Uterus (tissue), 4 donors: ENCODE results near the gene UMPS. TPM values are rescaled to one million over a fixed set of nuclear protein-coding genes. Genes with fewer than 3 reads are reported as not detected.
"Not testable (repeated sequence)": the region's sequence is repeated elsewhere in the genome, so short reads cannot be mapped to it uniquely, and the experiment has no call there.

Experiments used
- DNase-seq, 2 donors: peaks; one replicate each; pipeline ENCODE4 v3.0.0-alpha.2; 2019 to 2020
- H3K27ac ChIP-seq, 2 donors: fragments of 200-600 bp; sonication (generic); 1 replicate in 1 of 2; 2 replicates in 1 of 2; pipeline ENCODE4 v1.5.1; 2016 to 2018
- H3K27me3 ChIP-seq, 2 donors: fragments of 200-600 bp; sonication (generic); one replicate each; pipeline ENCODE4 v1.5.1; 2018 to 2019; ENCODE audit warnings: control low read depth in 1 of 2
- H3K36me3 ChIP-seq, 2 donors: fragments of 200-600 bp; sonication (generic); one replicate each; pipeline ENCODE4 v1.5.1; 2019; ENCODE audit warnings: control low read depth in 1 of 2
- H3K4me1 ChIP-seq, 2 donors: fragments of 200-600 bp; sonication (generic); one replicate each; pipeline ENCODE4 v1.5.1; 2018 to 2019; ENCODE audit warnings: control low read depth in 1 of 2
- H3K4me3 ChIP-seq, 2 donors: fragments of 200-600 bp; sonication (generic); 1 replicate in 1 of 2; 2 replicates in 1 of 2; pipeline ENCODE4 v1.5.1; 2018 to 2019; ENCODE audit warnings: mild to moderate bottlenecking in 1 of 2
- H3K9me3 ChIP-seq, 2 donors: fragments of 200-600 bp; sonication (generic); one replicate each; pipeline ENCODE4 v1.5.1; 2019; ENCODE audit warnings: control low read depth in 1 of 2
- CTCF ChIP-seq, 4 experiments: fragments of 200-600 bp in 2 of 4; fragments of 450-650 bp in 2 of 4; sonication (generic) in 2 of 4; IDR thresholded peaks; one replicate each; pipeline ENCODE4 v1.5.1; 2016 to 2019; ENCODE audit warnings: antibody characterized with exemption in 4 of 4, mild to moderate bottlenecking in 2 of 4, moderate library complexity in 1 of 4
- POLR2A ChIP-seq, 2 donors: fragments of 450-650 bp; IDR thresholded peaks; one replicate each; pipeline ENCODE4 v1.6.1; 2016; ENCODE audit warnings: antibody characterized with exemption in 2 of 2, mild to moderate bottlenecking in 1 of 2, moderate library complexity in 1 of 2
- intact Hi-C: fragments of 100-400 bp; cut with DNase I; formaldehyde crosslinking; loops from one replicate; pipeline ENCODE4 v1.15.1; 2023; ENCODE audit warnings: low total_unique reads
- total RNA-seq, 4 donors: library from RNA; depleted of rRNA in 3 of 4; stranded (reverse); fragments of >200 nt in 3 of 4; gene quantifications; one replicate each; pipeline versions ENCODE4 v1.1.0 to v1.2.4, GENCODE V29; 2014 to 2023
- donor health status: DM: yes; HTN: yes; CAD: no.

Gene UMPS
- total RNA-seq, 4 donors from 2014 or later = 5.4 to 54.8 (median 19.9) TPM

DNA sequence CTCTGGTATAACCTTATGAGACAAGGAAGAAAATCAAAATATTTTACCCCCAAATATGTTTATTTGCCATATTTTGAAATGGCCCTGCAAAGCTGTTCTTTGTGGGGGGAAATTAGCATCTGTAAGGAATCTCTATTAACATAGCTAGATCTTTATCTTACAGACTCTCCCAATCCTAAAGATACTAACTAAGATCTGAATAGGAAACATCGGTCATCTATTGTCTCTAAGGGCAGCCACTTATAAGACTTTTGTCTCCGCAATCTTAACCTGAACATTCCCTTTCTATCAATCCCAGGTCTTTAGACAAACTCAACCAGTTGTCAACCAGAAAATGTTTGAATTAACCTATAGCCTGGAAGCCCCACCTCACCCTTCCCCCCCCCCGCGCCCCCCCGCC, 21.2 kb downstream of the UMPS start:
- no peak overlapping the region for H3K4me3 ChIP-seq
- H3K4me1 ChIP-seq = no peaks in the 10 kb centered on the region
- H3K27me3 ChIP-seq = no peaks in the 10 kb centered on the region
- H3K27ac ChIP-seq = no peak overlapping the region
- no peaks in the 10 kb centered on the region for H3K9me3 ChIP-seq
- DNase-seq = no peak
- intact Hi-C loops = no loop called here
- no peaks in the 10 kb centered on the region for H3K36me3 ChIP-seq
- TF ChIP-seq CTCF (IDR thresholded peaks at IDR 0.05) (no peak), POLR2A (IDR thresholded peaks at IDR 0.05) (no peak)

- intact Hi-C loops = no loop called here
- no peaks in the 10 kb centered on the region for H3K4me1 ChIP-seq
- H3K9me3 ChIP-seq = no peaks in the 10 kb centered on the region
- H3K36me3 ChIP-seq = no peaks in the 10 kb centered on the region
- no peaks in the 10 kb centered on the region for H3K27me3 ChIP-seq
- TF ChIP-seq POLR2A (IDR thresholded peaks at IDR 0.05) = no peak
- TF ChIP-seq CTCF (IDR thresholded peaks at IDR 0.05) = no peak
- no peak overlapping the region for H3K27ac ChIP-seq
- no peak for DNase-seq
- H3K4me3 ChIP-seq = no peak overlapping the region
Observed at GRCh38 chr3:124752051-124752450, 21.8 kb downstream of the UMPS start.

DNA sequence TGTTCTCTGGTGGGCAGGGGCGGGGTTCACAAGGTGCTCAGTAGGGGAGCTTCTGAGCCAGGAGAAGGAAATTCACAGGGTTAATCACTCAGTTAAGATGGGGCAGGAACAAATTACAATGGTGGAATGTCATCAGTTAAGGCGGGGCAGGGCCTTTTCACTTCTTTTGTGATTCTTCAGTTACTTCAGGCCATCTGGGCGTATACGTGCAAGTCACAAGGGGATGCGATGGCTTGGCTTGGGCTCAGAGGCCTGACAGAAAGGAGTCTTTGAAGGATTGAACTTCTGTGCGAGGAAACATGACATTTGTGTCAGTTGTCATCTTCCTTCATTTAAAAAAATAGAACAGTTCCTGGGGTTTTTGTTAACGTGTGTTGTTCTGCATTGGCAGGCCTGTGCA, 27.7 kb downstream of the UMPS start:
- H3K36me3 ChIP-seq, intact Hi-C loops, H3K9me3 ChIP-seq, H3K4me3 ChIP-seq, DNase-seq, H3K4me1 ChIP-seq, H3K27me3 ChIP-seq, H3K27ac ChIP-seq: not testable (repeated sequence)

DNA sequence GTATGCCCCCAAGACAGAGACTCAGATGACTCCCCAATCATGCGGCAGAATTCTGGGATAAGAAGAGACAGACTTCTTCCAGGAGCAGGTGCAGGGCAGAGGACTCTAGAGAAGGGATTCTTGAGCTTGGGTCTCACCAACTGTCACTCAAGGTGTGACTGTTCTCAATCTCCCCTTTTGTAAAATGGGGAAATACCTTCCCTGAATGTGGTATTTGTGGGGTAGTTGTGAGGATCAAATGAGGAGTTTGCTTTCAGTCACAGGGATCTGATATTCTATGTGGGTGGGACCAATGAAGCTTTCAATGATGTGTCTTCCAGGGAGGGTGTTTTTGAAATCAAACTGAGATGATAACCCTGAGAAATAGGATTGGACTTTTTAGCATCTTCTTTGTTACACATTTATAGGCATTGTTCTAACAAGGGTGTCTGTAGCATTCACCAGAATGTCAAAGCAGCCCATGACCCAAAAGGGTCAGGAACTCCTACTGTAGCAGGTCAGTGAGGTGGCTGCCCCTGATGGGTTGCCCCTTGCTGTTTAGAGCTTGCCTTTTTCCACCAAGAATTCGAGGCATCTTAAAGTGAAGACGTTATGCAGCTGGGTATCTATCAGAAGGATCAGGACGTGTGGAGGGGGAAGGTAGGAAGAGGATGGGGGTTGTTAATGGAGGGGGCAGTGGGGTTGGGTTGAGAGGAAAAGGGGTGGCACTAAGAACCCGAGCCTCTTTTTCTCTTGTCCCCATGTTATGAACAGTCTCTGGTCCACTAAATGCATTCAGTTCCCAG, 28.8 kb downstream of the UMPS start:
- TF ChIP-seq POLR2A (IDR thresholded peaks at IDR 0.05) (no peak), CTCF (IDR thresholded peaks at IDR 0.05) (no peak)
- intact Hi-C loops = no loop called here
- DNase-seq = no peak
- Histone ChIP-seq H3K27me3 (no peaks in the 10 kb centered on the region), H3K4me3 (no peak overlapping the region), H3K4me1 (no peaks in the 10 kb centered on the region), H3K27ac (no peak overlapping the region), H3K9me3 (no peaks in the 10 kb centered on the region), H3K36me3 (no peaks in the 10 kb centered on the region)

GRCh38 chr3:124759666-124760401, 29.6 kb downstream of the UMPS start:
- Histone ChIP-seq H3K36me3 (no peaks in the 10 kb centered on the region), H3K27ac (no peak overlapping the region), H3K27me3 (no peaks in the 10 kb centered on the region), H3K9me3 (no peaks in the 10 kb centered on the region), H3K4me3 (no peak overlapping the region), H3K4me1 (no peaks in the 10 kb centered on the region)
- no peak for DNase-seq
- intact Hi-C loops = loop anchor here (5.0 kb wide), 1 partner anchor 142 kb away; no protein-coding TSS in a partner anchor
- TF ChIP-seq CTCF (IDR thresholded peaks at IDR 0.05) (no peak), POLR2A (IDR thresholded peaks at IDR 0.05) (no peak)
